Endodermal cell (in vitro differentiated cells): ENCODE results near the gene LHPP. TPM values are rescaled to one million over a fixed set of nuclear protein-coding genes. Genes with fewer than 3 reads are reported as not detected.

Experiments used
- DNase-seq: peaks from one replicate; pipeline ENCODE4 v3.0.0-alpha.2; 2017
- H3K27ac ChIP-seq: 2 replicates; pipeline ENCODE4 v1.5.1; 2013; ENCODE audit warnings: mild to moderate bottlenecking, low read depth, low read length, moderate library complexity
- H3K27me3 ChIP-seq: 2 replicates; pipeline ENCODE4 v1.6.1; 2013; ENCODE audit warnings: mild to moderate bottlenecking, low read length, moderate library complexity; ENCODE audit not compliant: insufficient read depth, control insufficient read depth, poor library complexity, severe bottlenecking
- H3K36me3 ChIP-seq: 2 replicates; pipeline ENCODE4 v1.7.0; 2013; ENCODE audit warnings: mild to moderate bottlenecking, low read length, moderate library complexity; ENCODE audit not compliant: control insufficient read depth, insufficient read depth
- H3K4me1 ChIP-seq: one replicate; pipeline ENCODE4 v1.7.0; 2013; ENCODE audit warnings: low read length; ENCODE audit not compliant: control insufficient read depth, insufficient read depth
- H3K4me3 ChIP-seq: 2 replicates; pipeline ENCODE4 v1.5.1; 2013; ENCODE audit warnings: mild to moderate bottlenecking, low read length, moderate library complexity
- H3K9ac ChIP-seq: 2 replicates; pipeline ENCODE4 v1.6.1; 2013; ENCODE audit warnings: mild to moderate bottlenecking, low read length, moderate library complexity; ENCODE audit not compliant: poor library complexity, severe bottlenecking; ENCODE audit errors: extremely low read depth
- H3K9me3 ChIP-seq: 2 replicates; pipeline ENCODE4 v1.6.1; 2013; ENCODE audit warnings: mild to moderate bottlenecking, low read length, moderate library complexity; ENCODE audit not compliant: control insufficient read depth
- H3K27ac Mint-ChIP-seq: 2 replicates; pipeline ENCODE4 v1.8.0; 2020; ENCODE audit warnings: mixed read lengths
- H3K27me3 Mint-ChIP-seq: 2 replicates; pipeline ENCODE4 v1.8.0; 2021; ENCODE audit warnings: mild to moderate bottlenecking, mixed read lengths; ENCODE audit not compliant: insufficient read depth
- H3K36me3 Mint-ChIP-seq: 2 replicates; pipeline ENCODE4 v1.8.0; 2020; ENCODE audit warnings: low read depth, mixed read lengths
- H3K4me1 Mint-ChIP-seq: 2 replicates; pipeline ENCODE4 v1.8.0; 2020; ENCODE audit warnings: mixed read lengths
- H3K4me3 Mint-ChIP-seq: 2 replicates; pipeline ENCODE4 v1.8.0; 2020; ENCODE audit warnings: mild to moderate bottlenecking, moderate library complexity, mixed read lengths
- H3K9me3 Mint-ChIP-seq: 2 replicates; pipeline ENCODE4 v1.8.0; 2020; ENCODE audit warnings: mild to moderate bottlenecking, mixed read lengths
- CTCF ChIP-seq: fragments of 200-600 bp; sonication (generic); conservative IDR thresholded peaks from 2 replicates; pipeline ENCODE4 v1.5.0; 2021; ENCODE audit warnings: antibody characterized with exemption, mild to moderate bottlenecking
- WGBS, 2 experiments: methylation state at CpG; one replicate each; pipeline versions ENCODE4 v1.1.5 to v1.1.7; 2013; ENCODE audit warnings: missing lambda C conversion rate in 2 of 2, mixed read lengths in 1 of 2; ENCODE audit not compliant: insufficient coverage in 1 of 2, insufficient read length in 1 of 2; 5-methylcytosine and 5-hydroxymethylcytosine counted together
- total RNA-seq, 2 donors: library from RNA; stranded (reverse); fragmentation: NEBNext Ultra II Directional in 1 of 2; extraction: Animal tissue kit (Norgen Biotek cat#: 25700) in 1 of 2; gene quantifications; 2 replicates in 1 of 2; 3 replicates in 1 of 2; pipeline ENCODE4 v1.2.1, GENCODE V29; 2021

Gene LHPP
- total RNA-seq, 2 donors from 2014 or later: 23.3 to 24.8 TPM

GRCh38 chr10:124496150-124496549 is 34.5 kb downstream of the LHPP start:
- Histone ChIP-seq H3K9ac (no peak overlapping the region), H3K36me3 (peaks cover 4% of the 10 kb centered on the region), H3K9me3 (peaks cover 7% of the 10 kb centered on the region), H3K4me1 (no peaks in the 10 kb centered on the region), H3K27me3 (no peaks in the 10 kb centered on the region), H3K4me3 (no peak overlapping the region), H3K27ac (no peak overlapping the region)
- no peak for DNase-seq
- Mint-ChIP-seq H3K4me1 (no peaks in the 10 kb centered on the region), H3K27me3 (no peaks in the 10 kb centered on the region), H3K4me3 (no peak overlapping the region), H3K9me3 (peaks cover 10% of the 10 kb centered on the region), H3K36me3 (peaks cover 26% of the 10 kb centered on the region), H3K27ac (no peak overlapping the region)
- no peak for TF ChIP-seq CTCF
- WGBS, 2 experiments: 93 to 96% methylated on average over 14 of the region's 14 CpGs

DNA sequence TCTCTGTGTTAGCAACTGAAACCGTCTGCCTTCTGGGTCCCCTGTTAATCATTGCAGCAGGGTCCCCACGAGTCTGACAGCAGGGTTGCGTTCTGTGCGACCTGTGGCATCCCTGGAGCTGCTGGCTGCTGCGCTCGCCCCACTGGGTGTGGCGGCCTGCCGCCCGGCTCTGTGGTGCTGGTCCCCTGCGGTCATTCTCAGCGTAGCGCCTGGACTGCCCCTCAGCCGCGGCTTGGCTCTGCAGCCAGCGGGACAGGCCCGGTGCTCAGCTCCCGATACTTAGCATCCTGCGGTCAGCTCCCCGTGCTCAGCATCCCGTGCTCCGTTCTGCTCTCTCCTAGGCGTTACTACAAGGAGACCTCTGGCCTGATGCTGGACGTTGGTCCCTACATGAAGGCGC is 35.0 kb downstream of the LHPP start:
- no peak overlapping the region for H3K27ac ChIP-seq
- Mint-ChIP-seq H3K9me3 (peaks cover 14% of the 10 kb centered on the region), H3K4me3 (no peak overlapping the region), H3K27me3 (no peaks in the 10 kb centered on the region), H3K4me1 (no peaks in the 10 kb centered on the region), H3K27ac (no peak overlapping the region), H3K36me3 (peaks cover 29% of the 10 kb centered on the region)
- H3K9ac ChIP-seq: no peak overlapping the region
- no peaks in the 10 kb centered on the region for H3K27me3 ChIP-seq
- H3K4me3 ChIP-seq: no peak overlapping the region
- no peaks in the 10 kb centered on the region for H3K4me1 ChIP-seq
- TF ChIP-seq CTCF: no peak
- WGBS, 2 experiments: 90 to 94% methylated on average over 22 to 24 of the region's 24 CpGs
- peaks cover 4% of the 10 kb centered on the region for H3K36me3 ChIP-seq
- DNase-seq: no peak
- peaks cover 8% of the 10 kb centered on the region for H3K9me3 ChIP-seq

- H3K9ac ChIP-seq: no peak overlapping the region
- peaks cover 20% of the 10 kb centered on the region for H3K9me3 Mint-ChIP-seq
- H3K27ac Mint-ChIP-seq: no peak overlapping the region
- H3K36me3 ChIP-seq: peaks cover 4% of the 10 kb centered on the region
- H3K27ac ChIP-seq: no peak overlapping the region
- peaks cover 8% of the 10 kb centered on the region for H3K9me3 ChIP-seq
- H3K4me1 Mint-ChIP-seq: no peaks in the 10 kb centered on the region
- no peak for TF ChIP-seq CTCF
- 88 to 90% methylated on average over 8 to 15 of the region's 15 CpGs for WGBS, 2 experiments
- no peaks in the 10 kb centered on the region for H3K27me3 Mint-ChIP-seq
- no peaks in the 10 kb centered on the region for H3K27me3 ChIP-seq
- no peak overlapping the region for H3K4me3 ChIP-seq
- H3K4me1 ChIP-seq: no peaks in the 10 kb centered on the region
- peaks cover 29% of the 10 kb centered on the region for H3K36me3 Mint-ChIP-seq
- no peak overlapping the region for H3K4me3 Mint-ChIP-seq
- DNase-seq: no peak
Observed at GRCh38 chr10:124497196-124497881, 35.7 kb downstream of the LHPP start.
